HCT116 (cell line): ENCODE results near the gene LCN1. TPM values are rescaled to one million over a fixed set of nuclear protein-coding genes. Genes with fewer than 3 reads are reported as not detected.

ENCODE experiments used
- ATAC-seq: fragments of 200-7000 bp; cut with Tn5 transposase; 2 replicates; pipeline ENCODE4 v1.9.1; 2020; ENCODE audit warnings: mild to moderate bottlenecking, moderate library complexity
- Bru-seq: library from RNA; stranded (reverse); fragments of 400-500 nt; gene quantifications from one replicate; lab custom pipeline; 2021; lab: Mats Ljungman, UMichigan
- BruChase-seq, 2 experiments: library from RNA; stranded (reverse); fragments of 400-500 nt; gene quantifications; one replicate each; lab custom pipeline; 2021; lab: Mats Ljungman, UMichigan
- BruUV-seq: library from RNA; stranded (reverse); fragments of 400-500 nt; replicated peaks from 2 replicates; lab custom pipeline; 2021; lab: Mats Ljungman, UMichigan
- CTCF ChIA-PET: fragments of 300-600 bp; sonication (Branson Sonifier 250); formaldehyde crosslinking; loops from one replicate; lab custom pipeline; 2021; ENCODE audit warnings: antibody characterized with exemption; lab: Charles Lee
- POLR2A ChIA-PET: fragments of 300-600, 350-600 bp; sonication (Branson Sonifier 250); formaldehyde crosslinking; loops from one replicate; lab custom pipeline; 2021; ENCODE audit warnings: antibody characterized with exemption; lab: Charles Lee
- RAD21 ChIA-PET, 2 experiments: fragments of 300-600 bp; sonication (Branson Sonifier 250); formaldehyde crosslinking; loops; one replicate each; lab custom pipeline; 2023; ENCODE audit warnings: low total read pairs in 2 of 2; ENCODE audit not compliant: uncharacterized antibody in 2 of 2, unreplicated experiment in 2 of 2, low non-redundant PET in 1 of 2; lab: Charles Lee
- DNase-seq: peaks from one replicate; pipeline ENCODE4 v3.0.0-alpha.2; 2010; ENCODE audit warnings: low read depth, low spot score
- H2AFZ ChIP-seq: fragments of 200-600 bp; shearing (Covaris generic), sonication (generic); 2 replicates; pipeline ENCODE4 v1.6.1; 2017; ENCODE audit warnings: low read depth, mixed run types, mixed read lengths, antibody characterized with exemption, low read length; ENCODE audit not compliant: poor library complexity, severe bottlenecking
- H3K27ac ChIP-seq: 2 replicates; pipeline ENCODE4 v1.5.1; 2012; ENCODE audit warnings: low read depth, low read length
- H3K27me3 ChIP-seq: fragments of 200-600 bp; sonication (generic); 2 replicates; pipeline ENCODE4 v1.6.1; 2016; ENCODE audit warnings: mixed run types, low read length, mixed read lengths; ENCODE audit not compliant: insufficient read depth
- H3K36me3 ChIP-seq, 2 experiments: fragments of 200-500 bp in 1 of 2; fragments of 200-600 bp in 1 of 2; sonication (Bioruptor generic) in 1 of 2; sonication (generic) in 1 of 2; 2 replicates each; pipeline versions ENCODE4 v1.5.1 to v1.6.1; 2014 to 2016; ENCODE audit warnings: low read length in 2 of 2, inconsistent platforms in 1 of 2, mixed read lengths in 1 of 2, mixed run types in 1 of 2; ENCODE audit not compliant: insufficient read depth in 2 of 2, control insufficient read depth in 1 of 2
- H3K4me1 ChIP-seq, 2 experiments: fragments of 200-600 bp in 1 of 2; sonication (generic) in 1 of 2; 2 replicates each; pipeline versions ENCODE4 v1.5.1 to v1.6.1; 2012 to 2017; ENCODE audit warnings: low read length in 2 of 2, inconsistent platforms in 1 of 2, mild to moderate bottlenecking in 1 of 2, mixed read lengths in 1 of 2, mixed run types in 1 of 2, moderate library complexity in 1 of 2; ENCODE audit not compliant: insufficient read depth in 2 of 2, control insufficient read depth in 1 of 2
- H3K4me2 ChIP-seq: fragments of 200-600 bp; sonication (generic); 2 replicates; pipeline ENCODE4 v1.6.1; 2017; ENCODE audit warnings: mixed run types, low read length, mixed read lengths
- H3K4me3 ChIP-seq, 2 experiments: fragments of 200-600 bp in 1 of 2; sonication (generic) in 1 of 2; replicated peaks in 1 of 2; 2 replicates each; pipeline ENCODE4 v1.5.1; 2011 to 2016; ENCODE audit warnings: low read length in 2 of 2, control low read depth in 1 of 2, low read depth in 1 of 2, mild to moderate bottlenecking in 1 of 2, mixed read lengths in 1 of 2, mixed run types in 1 of 2
- H3K79me2 ChIP-seq: fragments of 200-600 bp; sonication (generic); 2 replicates; pipeline ENCODE4 v1.6.1; 2017; ENCODE audit warnings: mild to moderate bottlenecking, mixed run types, low read length, moderate library complexity, mixed read lengths; ENCODE audit not compliant: insufficient read depth
- H3K9ac ChIP-seq: fragments of 200-600 bp; sonication (generic); 2 replicates; pipeline ENCODE4 v1.6.1; 2016; ENCODE audit warnings: low read length, mixed read lengths
- H3K9me2 ChIP-seq: fragments of 200-600 bp; sonication (generic), shearing (Covaris generic); 2 replicates; pipeline ENCODE4 v1.6.1; 2017; ENCODE audit warnings: mixed run types, mild to moderate bottlenecking, moderate library complexity; ENCODE audit not compliant: insufficient read depth
- H3K9me3 ChIP-seq, 2 experiments: fragments of 200-500 bp in 1 of 2; fragments of 200-600 bp in 1 of 2; sonication (Bioruptor generic) in 1 of 2; sonication (generic) in 1 of 2; 2 replicates each; pipeline ENCODE4 v1.6.1; 2014 to 2017; ENCODE audit warnings: low read length in 2 of 2, mixed read lengths in 2 of 2, inconsistent platforms in 1 of 2, low read depth in 1 of 2, mild to moderate bottlenecking in 1 of 2, mixed run types in 1 of 2, moderate library complexity in 1 of 2; ENCODE audit not compliant: control insufficient read depth in 1 of 2, insufficient read depth in 1 of 2
- H4K20me1 ChIP-seq: fragments of 200-600 bp; sonication (generic), shearing (Covaris generic); 2 replicates; pipeline ENCODE4 v1.6.1; 2017; ENCODE audit warnings: mixed run types, mild to moderate bottlenecking, moderate library complexity; ENCODE audit not compliant: insufficient read depth
- ELF1 ChIP-seq: IDR thresholded peaks from 2 replicates; pipeline ENCODE4 v1.6.1; 2012; ENCODE audit warnings: low read depth, borderline replicate concordance
- POLR2A ChIP-seq: IDR thresholded peaks from 2 replicates; pipeline ENCODE4 v1.7.0; 2011; ENCODE audit warnings: borderline replicate concordance; ENCODE audit not compliant: insufficient read depth, insufficient read length; ENCODE audit errors: extremely low read depth
- ZFX ChIP-seq: fragments of 450-650 bp; IDR thresholded peaks from 2 replicates; pipeline ENCODE4 v1.6.1; 2017
- intact Hi-C: fragments of 100-400 bp; cut with micrococcal nuclease; formaldehyde crosslinking; loops from 2 replicates; pipeline ENCODE4 v1.10.0; 2022
- long read RNA-seq: library from polyadenylated mRNA; unstranded; transcript quantifications from one replicate; pipeline ENCODE4 v2.0.0, GENCODE V29; 2021; ENCODE audit not compliant: unreplicated experiment
- polyA plus RNA-seq: library from polyadenylated mRNA; unstranded; fragments of >200 nt; gene quantifications from 2 replicates; pipeline ENCODE4 v1.2.1, GENCODE V29; 2012; ENCODE audit warnings: missing spikeins
- total RNA-seq: library from RNA; stranded (reverse); gene quantifications from one replicate; pipeline ENCODE4 v1.2.1, GENCODE V29; 2021; ENCODE audit not compliant: unreplicated experiment
- TF ChIP-seq, protein P1 (sequence below): IDR thresholded peaks from 2 replicates; pipeline ENCODE4 v1.6.1; 2011; ENCODE audit warnings: mild to moderate bottlenecking, low read length, moderate library complexity; ENCODE audit not compliant: insufficient replicate concordance; ENCODE audit errors: extremely low read depth
- TF ChIP-seq, protein P2 (sequence below), 3 experiments: fragments of 200-600 bp in 1 of 3; sonication (generic) in 1 of 3; IDR thresholded peaks in 2 of 3; conservative IDR thresholded peaks in 1 of 3; 2 replicates each; pipeline ENCODE4 v1.5.1; 2012 to 2017; ENCODE audit warnings: low read depth in 2 of 3, low read length in 2 of 3, antibody characterized with exemption in 1 of 3, borderline replicate concordance in 1 of 3, control low read depth in 1 of 3, mild to moderate bottlenecking in 1 of 3, mixed read lengths in 1 of 3, mixed run types in 1 of 3, moderate library complexity in 1 of 3; ENCODE audit not compliant: insufficient read depth in 1 of 3

Gene LCN1
- total RNA-seq: not detected
- not detected in 2 replicates for polyA plus RNA-seq
- not detected for Bru-seq, nascent RNA
- BruChase-seq, experiment 1, labeled RNA remaining after a 6-hour chase: not detected
- BruChase-seq, experiment 2, labeled RNA remaining after a 2-hour chase: not detected
- long read RNA-seq: 0 reads

DNA sequence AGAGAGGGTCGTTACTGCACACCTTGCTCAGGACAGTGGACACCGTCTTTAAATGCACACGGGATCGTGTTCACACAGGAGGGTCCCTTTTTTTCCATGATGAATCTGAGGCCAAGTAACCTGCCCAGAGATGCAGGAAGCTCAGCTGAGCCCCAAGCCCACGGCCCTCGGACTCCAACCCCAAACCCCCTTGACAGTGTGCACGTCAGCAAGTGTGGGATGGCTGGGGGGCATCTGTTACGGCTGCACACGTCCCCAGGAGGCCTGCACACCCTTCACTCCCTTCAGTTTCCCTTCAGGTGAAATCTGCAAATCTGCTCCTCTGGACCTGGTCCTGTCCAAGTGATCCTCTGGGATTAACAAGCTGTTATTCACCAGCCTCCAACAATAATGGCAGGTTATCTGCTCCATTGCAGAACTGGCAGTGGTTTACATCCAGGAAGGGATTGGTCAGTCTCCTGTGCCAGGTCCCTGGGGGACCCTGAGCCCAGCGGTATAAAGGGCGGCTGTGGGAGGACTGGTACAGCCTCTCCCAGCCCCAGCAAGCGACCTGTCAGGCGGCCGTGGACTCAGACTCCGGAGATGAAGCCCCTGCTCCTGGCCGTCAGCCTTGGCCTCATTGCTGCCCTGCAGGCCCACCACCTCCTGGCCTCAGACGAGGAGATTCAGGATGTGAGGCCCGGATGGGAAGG, at the start of gene LCN1:
LCN1 (plus strand) TSS at position 525 of the 692 bp plus-strand sequence; CDS start at position 583, 58 bp downstream.
- H3K79me2 ChIP-seq: no peaks in the 10 kb centered on the region
- H3K4me2 ChIP-seq: no peak within 1 kb of the TSS
- H3K27ac ChIP-seq: no peak within 1 kb of the TSS
- H3K36me3 ChIP-seq: no peaks in the 10 kb centered on the region
- intact Hi-C loops: no loop called here
- H2AFZ ChIP-seq: no peak within 1 kb of the TSS
- ChIA-PET CTCF (no interaction called here), RAD21 (no interaction called here), POLR2A (no interaction called here)
- H3K4me3 ChIP-seq: no peak within 1 kb of the TSS
- H3K27me3 ChIP-seq: no peaks in the 10 kb centered on the region
- no peaks in the 10 kb centered on the region for H3K9me3 ChIP-seq
- no peaks in the 10 kb centered on the region for H3K4me1 ChIP-seq
- ATAC-seq (no peak), DNase-seq (no peak)
- no peak within 1 kb of the TSS for H3K9ac ChIP-seq
- no TSS peak for BruUV-seq
- TF ChIP-seq, protein P1, sequence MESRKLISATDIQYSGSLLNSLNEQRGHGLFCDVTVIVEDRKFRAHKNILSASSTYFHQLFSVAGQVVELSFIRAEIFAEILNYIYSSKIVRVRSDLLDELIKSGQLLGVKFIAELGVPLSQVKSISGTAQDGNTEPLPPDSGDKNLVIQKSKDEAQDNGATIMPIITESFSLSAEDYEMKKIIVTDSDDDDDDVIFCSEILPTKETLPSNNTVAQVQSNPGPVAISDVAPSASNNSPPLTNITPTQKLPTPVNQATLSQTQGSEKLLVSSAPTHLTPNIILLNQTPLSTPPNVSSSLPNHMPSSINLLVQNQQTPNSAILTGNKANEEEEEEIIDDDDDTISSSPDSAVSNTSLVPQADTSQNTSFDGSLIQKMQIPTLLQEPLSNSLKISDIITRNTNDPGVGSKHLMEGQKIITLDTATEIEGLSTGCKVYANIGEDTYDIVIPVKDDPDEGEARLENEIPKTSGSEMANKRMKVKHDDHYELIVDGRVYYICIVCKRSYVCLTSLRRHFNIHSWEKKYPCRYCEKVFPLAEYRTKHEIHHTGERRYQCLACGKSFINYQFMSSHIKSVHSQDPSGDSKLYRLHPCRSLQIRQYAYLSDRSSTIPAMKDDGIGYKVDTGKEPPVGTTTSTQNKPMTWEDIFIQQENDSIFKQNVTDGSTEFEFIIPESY: no peak
- TF ChIP-seq, protein P2, sequence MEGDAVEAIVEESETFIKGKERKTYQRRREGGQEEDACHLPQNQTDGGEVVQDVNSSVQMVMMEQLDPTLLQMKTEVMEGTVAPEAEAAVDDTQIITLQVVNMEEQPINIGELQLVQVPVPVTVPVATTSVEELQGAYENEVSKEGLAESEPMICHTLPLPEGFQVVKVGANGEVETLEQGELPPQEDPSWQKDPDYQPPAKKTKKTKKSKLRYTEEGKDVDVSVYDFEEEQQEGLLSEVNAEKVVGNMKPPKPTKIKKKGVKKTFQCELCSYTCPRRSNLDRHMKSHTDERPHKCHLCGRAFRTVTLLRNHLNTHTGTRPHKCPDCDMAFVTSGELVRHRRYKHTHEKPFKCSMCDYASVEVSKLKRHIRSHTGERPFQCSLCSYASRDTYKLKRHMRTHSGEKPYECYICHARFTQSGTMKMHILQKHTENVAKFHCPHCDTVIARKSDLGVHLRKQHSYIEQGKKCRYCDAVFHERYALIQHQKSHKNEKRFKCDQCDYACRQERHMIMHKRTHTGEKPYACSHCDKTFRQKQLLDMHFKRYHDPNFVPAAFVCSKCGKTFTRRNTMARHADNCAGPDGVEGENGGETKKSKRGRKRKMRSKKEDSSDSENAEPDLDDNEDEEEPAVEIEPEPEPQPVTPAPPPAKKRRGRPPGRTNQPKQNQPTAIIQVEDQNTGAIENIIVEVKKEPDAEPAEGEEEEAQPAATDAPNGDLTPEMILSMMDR (IDR thresholded peaks at IDR 0.05 in 2 of 3, conservative IDR thresholded peaks at IDR 0.05 in 1 of 3; ENCODE audit: borderline replicate concordance in 1 of 3, insufficient read depth in 1 of 3, low read depth in 2 of 3, low read length in 2 of 3): no peak
- no peak for TF ChIP-seq ELF1
- TF ChIP-seq ZFX: no peak
- TF ChIP-seq POLR2A: no peak
- no peaks in the 10 kb centered on the region for H4K20me1 ChIP-seq
- no peaks in the 10 kb centered on the region for H3K9me2 ChIP-seq
